Adrenal gland (tissue), 5 donors: Measurements from ENCODE around the gene ACADM.

Experiments used
- CTCF ChIP-seq, 6 experiments: fragments of 450-650 bp in 4 of 6; fragments of 200-600 bp in 2 of 6; sonication (generic) in 1 of 6; IDR thresholded peaks; 1 replicate in 5 of 6; 2 replicates in 1 of 6; pipeline versions ENCODE4 v1.5.1 to v1.8.0; 2016 to 2021; ENCODE audit warnings: antibody characterized with exemption in 6 of 6, mild to moderate bottlenecking in 2 of 6, moderate library complexity in 1 of 6
- POLR2A ChIP-seq, 2 donors: fragments of 450-650 bp; IDR thresholded peaks; one replicate each; pipeline ENCODE4 v1.6.1; 2017; ENCODE audit warnings: antibody characterized with exemption in 2 of 2, mild to moderate bottlenecking in 2 of 2, moderate library complexity in 1 of 2
- donor health status: DM: no; HTN: no; CAD: no.

- TF ChIP-seq CTCF (IDR thresholded peaks at IDR 0.05) = no peak
- TF ChIP-seq POLR2A (IDR thresholded peaks at IDR 0.05) = no peak
Observed at GRCh38 chr1:75789988-75790387, 65.5 kb downstream of the ACADM start.
